Keratinocyte (primary cell): ENCODE results near the gene SCUBE3. TPM values are rescaled to one million over a fixed set of nuclear protein-coding genes. Genes with fewer than 3 reads are reported as not detected.

Experiments used
- DNase-seq: peaks from one replicate; pipeline ENCODE4 v3.0.0-alpha.2; 2011; ENCODE audit warnings: low read depth, missing footprints, low spot score
- FAIRE-seq: peaks from 2 replicates; lab custom pipeline; 2011; peaks lifted over from hg19 to GRCh38; lab: Jason Lieb, UNC
- H2AFZ ChIP-seq: 2 replicates; pipeline ENCODE4 v1.6.0; 2012; ENCODE audit warnings: low read length, control low read depth, inconsistent platforms; ENCODE audit not compliant: control insufficient read depth
- H3K27ac ChIP-seq: 2 replicates; pipeline ENCODE4 v1.5.1; 2011; ENCODE audit warnings: low read length; ENCODE audit not compliant: control insufficient read depth, insufficient read depth
- H3K27me3 ChIP-seq: 3 replicates; pipeline ENCODE4 v1.6.0; 2011; ENCODE audit warnings: low read length; ENCODE audit not compliant: control insufficient read depth, insufficient read depth; ENCODE audit errors: extremely low read depth
- H3K36me3 ChIP-seq, 2 experiments: 2 replicates in 1 of 2; 3 replicates in 1 of 2; pipeline ENCODE4 v1.5.1; 2011; ENCODE audit warnings: low read length in 2 of 2, mild to moderate bottlenecking in 1 of 2; ENCODE audit not compliant: control insufficient read depth in 2 of 2, insufficient read depth in 2 of 2; ENCODE audit errors: extremely low read depth in 1 of 2
- H3K4me1 ChIP-seq: 3 replicates; pipeline ENCODE4 v1.5.1; 2011; ENCODE audit warnings: low read length; ENCODE audit not compliant: control insufficient read depth, insufficient read depth; ENCODE audit errors: extremely low read depth
- H3K4me2 ChIP-seq: 3 replicates; pipeline ENCODE4 v1.6.0; 2011; ENCODE audit warnings: low read depth, low read length; ENCODE audit not compliant: control insufficient read depth, insufficient read depth; ENCODE audit errors: extremely low read depth
- H3K4me3 ChIP-seq, 3 experiments: fragments of 200-600 bp in 1 of 3; sonication (generic) in 1 of 3; 2 replicates in 2 of 3; 3 replicates in 1 of 3; pipeline ENCODE4 v1.5.1; 2011 to 2016; ENCODE audit warnings: low read length in 3 of 3, mild to moderate bottlenecking in 3 of 3, control low read depth in 2 of 3, inconsistent platforms in 1 of 3, low read depth in 1 of 3, mixed read lengths in 1 of 3, mixed run types in 1 of 3, moderate library complexity in 1 of 3; ENCODE audit not compliant: control insufficient read depth in 2 of 3, insufficient read depth in 2 of 3; ENCODE audit errors: extremely low read depth in 1 of 3
- H3K79me2 ChIP-seq: 2 replicates; pipeline ENCODE4 v1.6.0; 2012; ENCODE audit warnings: low read length; ENCODE audit not compliant: control insufficient read depth, insufficient read depth
- H3K9ac ChIP-seq: 3 replicates; pipeline ENCODE4 v1.6.0; 2011; ENCODE audit warnings: low read length; ENCODE audit not compliant: control insufficient read depth, insufficient read depth; ENCODE audit errors: extremely low read depth
- H3K9me1 ChIP-seq: 3 replicates; pipeline ENCODE4 v1.6.0; 2011; ENCODE audit warnings: low read length; ENCODE audit not compliant: control insufficient read depth, insufficient read depth; ENCODE audit errors: extremely low read depth
- H3K9me3 ChIP-seq: 2 replicates; pipeline ENCODE4 v1.5.1; 2012; ENCODE audit warnings: low read depth, low read length; ENCODE audit not compliant: control insufficient read depth
- H4K20me1 ChIP-seq: 3 replicates; pipeline ENCODE4 v1.6.0; 2011; ENCODE audit warnings: low read length; ENCODE audit not compliant: control insufficient read depth, insufficient read depth; ENCODE audit errors: extremely low read depth
- CTCF ChIP-seq, 3 experiments: IDR thresholded peaks in 1 of 3; conservative IDR thresholded peaks in 1 of 3; optimal IDR thresholded peaks in 1 of 3; 2 replicates in 2 of 3; 3 replicates in 1 of 3; pipeline versions ENCODE3 to v1.5.1; 2011; ENCODE audit warnings: low read length in 3 of 3, mild to moderate bottlenecking in 3 of 3, moderate library complexity in 2 of 3, control low read depth in 1 of 3, inconsistent platforms in 1 of 3; ENCODE audit not compliant: insufficient read depth in 2 of 3; ENCODE audit errors: extremely low read depth in 1 of 3
- EZH2 ChIP-seq: IDR thresholded peaks from one replicate; pipeline ENCODE4 v1.6.1; 2012; ENCODE audit warnings: inconsistent platforms, mild to moderate bottlenecking, low read length, moderate library complexity
- dilution Hi-C: fragments of 300-500 bp; cut with MboI; formaldehyde crosslinking; loops from one replicate; pipeline ENCODE4 v1.7.0; 2020; ENCODE audit warnings: low sequenced_read_pairs; ENCODE audit not compliant: extremely low pct_ligation_motif_present
- polyA plus RNA-seq, 5 experiments: library from polyadenylated mRNA; depleted of rRNA in 3 of 5; stranded (reverse) in 3 of 5; stranded (forward) in 1 of 5; unstranded in 1 of 5; fragments of >200 nt; gene quantifications; 1 replicate in 1 of 5; 2 replicates in 3 of 5; 3 replicates in 1 of 5; pipeline versions ENCODE4 v1.2.1 to v1.2.3, GENCODE V29; 2011 to 2012; ENCODE audit warnings: missing spikeins in 2 of 5, low read depth in 1 of 5, low replicate concordance in 1 of 5

The SCUBE3 gene
- polyA plus RNA-seq, 1 donor (not counting 4 experiments of a cell fraction or from before 2014, with no cell fraction given): 0.01 TPM

- Histone ChIP-seq H2AFZ (no peak overlapping the region), H3K27me3 (no peaks in the 10 kb centered on the region), H3K79me2 (no peaks in the 10 kb centered on the region), H3K4me2 (no peak overlapping the region), H3K9me3 (no peaks in the 10 kb centered on the region), H3K4me3 (no peak overlapping the region), H3K36me3 (no peaks in the 10 kb centered on the region), H3K27ac (no peak overlapping the region), H3K4me1 (peaks cover 18% of the 10 kb centered on the region), H4K20me1 (no peaks in the 10 kb centered on the region), H3K9ac (no peak overlapping the region), H3K9me1 (no peaks in the 10 kb centered on the region)
- TF ChIP-seq CTCF (optimal IDR thresholded peaks at IDR 0.05 in 1 of 3, IDR thresholded peaks at IDR 0.05 in 1 of 3, conservative IDR thresholded peaks at IDR 0.05 in 1 of 3; ENCODE audit: extremely low read depth in 1 of 3, insufficient read depth in 2 of 3, low read length in 3 of 3) (no peak), EZH2 (no peak)
- no peak for DNase-seq
- no peak for FAIRE-seq
- dilution Hi-C loops: no loop called here
Measured at GRCh38 chr6:35178012-35178411, 35.7 kb upstream of the SCUBE3 start.

GRCh38 chr6:35178932-35179832 lies 34.6 kb upstream of the SCUBE3 start:
- Histone ChIP-seq H2AFZ (no peak overlapping the region), H3K27ac (no peak overlapping the region), H3K4me3 (no peak overlapping the region), H3K9me1 (no peaks in the 10 kb centered on the region), H3K9ac (no peak overlapping the region), H3K27me3 (no peaks in the 10 kb centered on the region), H3K4me1 (peaks cover 15% of the 10 kb centered on the region), H4K20me1 (no peaks in the 10 kb centered on the region), H3K4me2 (no peak overlapping the region), H3K9me3 (no peaks in the 10 kb centered on the region), H3K36me3 (no peaks in the 10 kb centered on the region), H3K79me2 (no peaks in the 10 kb centered on the region)
- TF ChIP-seq CTCF (optimal IDR thresholded peaks at IDR 0.05 in 1 of 3, IDR thresholded peaks at IDR 0.05 in 1 of 3, conservative IDR thresholded peaks at IDR 0.05 in 1 of 3; ENCODE audit: extremely low read depth in 1 of 3, insufficient read depth in 2 of 3, low read length in 3 of 3) (no peak), EZH2 (no peak)
- dilution Hi-C loops: no loop called here
- DNase-seq: no peak
- FAIRE-seq: no peak
